HS-27A (cell line): ENCODE results near the gene CALY.

Experiments used
- DNase-seq: peaks from one replicate; pipeline ENCODE4 v3.0.0-alpha.2; 2012; ENCODE audit warnings: low read depth, missing footprints

Gene CALY

GRCh38 chr10:133311570-133311969 lies 25.1 kb downstream of the CALY start:
- no peak for DNase-seq

- DNase-seq = no peak
These were observed 25.9 kb downstream of the CALY start for GRCh38 chr10:133310789-133311188.

GRCh38 chr10:133310399-133310755 lies 26.3 kb downstream of the CALY start:
- no peak for DNase-seq

GRCh38 chr10:133309720-133310398 lies 26.8 kb downstream of the CALY start:
- no peak for DNase-seq

- DNase-seq = no peak
These were observed 27.5 kb downstream of the CALY start for GRCh38 chr10:133309100-133309719.

GRCh38 chr10:133308421-133309099 lies 28.1 kb downstream of the CALY start, which contains the start of the genes TUBGCP2 and ZNF511:
TUBGCP2 (minus strand) TSS chr10:133308872; CDS start chr10:133302941, 5,931 bp downstream.
ZNF511 (plus strand) TSS chr10:133308914; CDS start chr10:133308944, 30 bp downstream.
- DNase-seq = no peak

GRCh38 chr10:133307776-133308420 lies 28.8 kb downstream of the CALY start:
- DNase-seq = no peak

GRCh38 chr10:133306941-133307379 lies 29.7 kb downstream of the CALY start:
- no peak for DNase-seq

GRCh38 chr10:133306097-133306476 lies 30.6 kb downstream of the CALY start:
- no peak for DNase-seq

GRCh38 chr10:133303206-133303605 lies 33.5 kb downstream of the CALY start:
- no peak for DNase-seq

GRCh38 chr10:133302230-133302629 lies 34.5 kb downstream of the CALY start:
- DNase-seq = no peak

- no peak for DNase-seq
These were observed 37.0 kb downstream of the CALY start for GRCh38 chr10:133299738-133300137.

GRCh38 chr10:133299224-133299623 lies 37.5 kb downstream of the CALY start:
- no peak for DNase-seq

- DNase-seq = no peak
These were observed 38.2 kb downstream of the CALY start for GRCh38 chr10:133298466-133298865.

GRCh38 chr10:133297504-133297903 lies 39.2 kb downstream of the CALY start:
- DNase-seq = no peak

- DNase-seq = no peak
These were observed 41.0 kb downstream of the CALY start for GRCh38 chr10:133295426-133296320.

GRCh38 chr10:133294189-133294588 lies 42.5 kb downstream of the CALY start:
- no peak for DNase-seq

GRCh38 chr10:133293810-133294119 lies 42.9 kb downstream of the CALY start:
- DNase-seq = no peak

GRCh38 chr10:133292919-133293809 lies 43.5 kb downstream of the CALY start:
- DNase-seq = no peak

GRCh38 chr10:133289761-133290160 lies 46.9 kb downstream of the CALY start:
- no peak for DNase-seq
